NCI-H2196 treated with DMSO at 0.1 percent for 48 hours (cell line): ENCODE measurements around the gene METTL15.
"Not testable (repeated sequence)": the region's sequence is repeated elsewhere in the genome, so short reads cannot be mapped to it uniquely, and the experiment has no call there.

Source experiments
- DNase-seq: peaks from one replicate; lab custom pipeline; 2025; ENCODE audit not compliant: unreplicated experiment; lab: John Stamatoyannopoulos, UW

Gene METTL15

GRCh38 chr11:28289444-28289843 lies 181.3 kb downstream of the METTL15 start:
- DNase-seq = no peak

GRCh38 chr11:28290995-28291394 lies 182.8 kb downstream of the METTL15 start:
- not testable (repeated sequence) for DNase-seq

GRCh38 chr11:28296426-28296825 lies 188.2 kb downstream of the METTL15 start:
- no peak for DNase-seq

- no peak for DNase-seq
Observed at GRCh38 chr11:28298209-28298608, 190.0 kb downstream of the METTL15 start.

- no peak for DNase-seq
Observed at GRCh38 chr11:28303477-28304191, 195.4 kb downstream of the METTL15 start.

GRCh38 chr11:28315440-28315839 lies 207.3 kb downstream of the METTL15 start:
- no peak for DNase-seq

GRCh38 chr11:28318871-28319270 lies 210.7 kb downstream of the METTL15 start:
- no peak for DNase-seq

- no peak for DNase-seq
Observed at GRCh38 chr11:28323621-28324020, 215.4 kb downstream of the METTL15 start.

- not testable (repeated sequence) for DNase-seq
Observed at GRCh38 chr11:28332393-28332792, 224.2 kb downstream of the METTL15 start.

- no peak for DNase-seq
Observed at GRCh38 chr11:28337701-28338100, 229.5 kb downstream of the METTL15 start.

- no peak for DNase-seq
Observed at GRCh38 chr11:28338371-28338770, 230.2 kb downstream of the METTL15 start.

GRCh38 chr11:28339488-28339887 lies 231.3 kb downstream of the METTL15 start:
- no peak for DNase-seq

- no peak for DNase-seq
Observed at GRCh38 chr11:28342716-28343115, 234.5 kb downstream of the METTL15 start.

- no peak for DNase-seq
Observed at GRCh38 chr11:28343304-28344233, 235.4 kb downstream of the METTL15 start.

- no peak for DNase-seq
Observed at GRCh38 chr11:28346209-28346608, 238.0 kb downstream of the METTL15 start.

GRCh38 chr11:28346721-28347120 lies 238.5 kb downstream of the METTL15 start:
- no peak for DNase-seq

GRCh38 chr11:28347371-28347770 lies 239.2 kb downstream of the METTL15 start:
- no peak for DNase-seq

GRCh38 chr11:28350216-28350615 lies 242.0 kb downstream of the METTL15 start:
- DNase-seq = no peak

- no peak for DNase-seq
Observed at GRCh38 chr11:28353991-28354390, 245.8 kb downstream of the METTL15 start.

- no peak for DNase-seq
Observed at GRCh38 chr11:28366549-28367346, 258.6 kb downstream of the METTL15 start.

GRCh38 chr11:28378095-28378494 lies 269.9 kb downstream of the METTL15 start:
- not testable (repeated sequence) for DNase-seq
